Mucosa of descending colon (tissue), 3 donors: ENCODE measurements around the gene FBXW11. TPM values are rescaled to one million over a fixed set of nuclear protein-coding genes. Genes with fewer than 3 reads are reported as not detected.

Experiments
- ATAC-seq: fragments of 200-7000 bp; cut with Tn5 transposase; one replicate; pipeline ENCODE4 v1.9.1; 2020; ENCODE audit warnings: mild to moderate bottlenecking, moderate library complexity
- DNase-seq, 3 donors: peaks; one replicate each; pipeline ENCODE4 v3.0.0-alpha.2; 2020
- H3K36me3 ChIP-seq: fragments of 200-600 bp; one replicate; pipeline ENCODE4 v1.8.0; 2021; ENCODE audit warnings: low read depth, mild to moderate bottlenecking
- H3K4me1 ChIP-seq: fragments of 200-600 bp; one replicate; pipeline ENCODE4 v1.8.0; 2021; ENCODE audit warnings: low read depth, mild to moderate bottlenecking
- H3K4me3 ChIP-seq: fragments of 200-600 bp; one replicate; pipeline ENCODE4 v1.8.0; 2021; ENCODE audit warnings: mild to moderate bottlenecking
- H3K9me3 ChIP-seq: fragments of 200-600 bp; one replicate; pipeline ENCODE4 v1.8.0; 2021; ENCODE audit warnings: mild to moderate bottlenecking
- intact Hi-C, 2 donors: fragments of 100-400 bp; cut with DNase I in 1 of 2; cut with micrococcal nuclease in 1 of 2; formaldehyde crosslinking; loops; one replicate each; pipeline versions ENCODE4 v1.11.0 to v1.11.1; 2022; cut with DNase I, micrococcal nuclease
- total RNA-seq, 3 donors: library from RNA; stranded (reverse); fragmentation: NEBNext Ultra II Directional in 2 of 3; extraction: Animal tissue kit (Norgen Biotek cat#: 25700) in 2 of 3; gene quantifications; one replicate each; pipeline versions ENCODE4 v1.2.1 to v1.2.4, GENCODE V29; 2021 to 2023
- TF ChIP-seq, protein P1 (sequence below): fragments of 200-600 bp; IDR thresholded peaks from one replicate; pipeline ENCODE4 v1.8.0; 2022; ENCODE audit warnings: antibody characterized with exemption, mild to moderate bottlenecking
- donor health status: DM: no; HTN: no; CAD: no; lungs with moderate emphysema.
- donor health status: DM: no; HTN: no; CAD: no.
- donor health status: DM: no; HTN: yes; CAD: no.

The FBXW11 gene
- total RNA-seq, 3 donors from 2014 or later: 37.2 to 50.2 (median 39.5) TPM

DNA sequence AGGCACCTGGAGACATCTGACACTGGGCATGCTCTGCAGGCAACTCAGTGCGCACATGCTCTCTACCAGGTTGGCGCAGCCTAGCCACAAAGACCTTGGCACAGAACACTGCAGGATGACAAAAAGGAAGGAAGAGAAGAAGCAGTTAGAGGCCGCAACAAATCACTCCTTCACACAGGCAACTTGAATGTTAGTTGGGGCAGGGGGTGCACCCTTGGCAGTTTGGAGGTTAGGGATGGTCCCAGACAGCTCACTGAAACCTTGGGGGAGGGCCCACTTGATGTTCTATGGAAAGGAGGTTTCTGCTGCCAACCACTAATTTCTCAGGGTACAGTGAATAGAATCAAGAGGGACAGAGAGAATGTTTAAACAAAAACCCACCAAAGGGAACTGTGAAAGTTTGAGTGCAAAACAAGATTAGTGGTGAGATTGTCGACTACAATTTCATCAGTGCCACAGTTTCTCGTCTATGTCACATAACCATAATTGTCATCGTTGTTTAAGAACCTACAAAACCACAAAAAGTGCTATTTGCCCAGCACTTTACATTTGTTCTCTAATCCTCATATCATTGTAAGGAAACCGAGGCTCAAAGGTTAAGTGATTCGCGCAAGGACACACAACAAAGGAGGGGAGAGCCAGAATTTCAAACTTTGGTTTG, 48.7 kb downstream of the FBXW11 start:
- ATAC-seq: peak; percentile 27
- intact Hi-C loops: no loop called here

DNA sequence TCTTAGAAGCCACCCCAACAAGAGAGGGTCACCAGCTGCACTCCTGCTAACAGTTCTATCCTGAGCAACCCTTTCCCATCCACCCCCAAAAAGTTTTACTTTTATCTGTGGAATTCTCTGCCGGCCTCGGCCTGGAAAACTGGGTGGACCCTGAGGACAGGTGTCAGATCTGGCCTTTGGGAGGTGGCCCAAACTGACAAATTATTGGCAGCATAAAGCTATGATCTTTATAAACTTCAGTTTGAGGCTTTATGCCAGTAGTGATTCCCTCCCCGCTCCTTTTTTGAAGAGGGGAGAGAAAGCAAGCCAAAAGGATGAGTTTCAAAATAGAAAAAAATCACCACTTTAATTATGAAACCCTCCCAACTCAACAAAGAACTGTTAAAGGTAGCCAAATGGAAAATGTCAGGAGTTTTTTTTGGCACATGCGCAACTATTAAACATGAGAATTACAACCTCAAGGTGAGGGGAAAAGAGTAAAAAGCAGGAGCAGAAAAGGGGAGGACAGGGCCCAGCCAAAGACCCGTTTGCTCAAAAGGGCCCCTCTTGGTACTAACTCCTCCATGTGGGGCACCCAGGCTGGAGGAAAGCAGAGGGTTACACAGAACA, 49.4 kb downstream of the FBXW11 start:
- Histone ChIP-seq H3K36me3 (no peaks in the 10 kb centered on the region), H3K9me3 (no peaks in the 10 kb centered on the region), H3K4me1 (peaks cover 17% of the 10 kb centered on the region), H3K4me3 (no peak overlapping the region)
- TF ChIP-seq, protein P1, sequence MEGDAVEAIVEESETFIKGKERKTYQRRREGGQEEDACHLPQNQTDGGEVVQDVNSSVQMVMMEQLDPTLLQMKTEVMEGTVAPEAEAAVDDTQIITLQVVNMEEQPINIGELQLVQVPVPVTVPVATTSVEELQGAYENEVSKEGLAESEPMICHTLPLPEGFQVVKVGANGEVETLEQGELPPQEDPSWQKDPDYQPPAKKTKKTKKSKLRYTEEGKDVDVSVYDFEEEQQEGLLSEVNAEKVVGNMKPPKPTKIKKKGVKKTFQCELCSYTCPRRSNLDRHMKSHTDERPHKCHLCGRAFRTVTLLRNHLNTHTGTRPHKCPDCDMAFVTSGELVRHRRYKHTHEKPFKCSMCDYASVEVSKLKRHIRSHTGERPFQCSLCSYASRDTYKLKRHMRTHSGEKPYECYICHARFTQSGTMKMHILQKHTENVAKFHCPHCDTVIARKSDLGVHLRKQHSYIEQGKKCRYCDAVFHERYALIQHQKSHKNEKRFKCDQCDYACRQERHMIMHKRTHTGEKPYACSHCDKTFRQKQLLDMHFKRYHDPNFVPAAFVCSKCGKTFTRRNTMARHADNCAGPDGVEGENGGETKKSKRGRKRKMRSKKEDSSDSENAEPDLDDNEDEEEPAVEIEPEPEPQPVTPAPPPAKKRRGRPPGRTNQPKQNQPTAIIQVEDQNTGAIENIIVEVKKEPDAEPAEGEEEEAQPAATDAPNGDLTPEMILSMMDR: no peak
- intact Hi-C loops: no loop called here
- ATAC-seq (no peak), DNase-seq (no peak)

More for the DNA sequence above, 48.7 kb downstream of the FBXW11 start:
- no peaks in the 10 kb centered on the region for H3K36me3 ChIP-seq
- no peak for DNase-seq
- H3K4me3 ChIP-seq: no peak overlapping the region
- TF ChIP-seq, protein P1: no peak
- H3K4me1 ChIP-seq: peaks cover 17% of the 10 kb centered on the region
- H3K9me3 ChIP-seq: no peaks in the 10 kb centered on the region

DNA sequence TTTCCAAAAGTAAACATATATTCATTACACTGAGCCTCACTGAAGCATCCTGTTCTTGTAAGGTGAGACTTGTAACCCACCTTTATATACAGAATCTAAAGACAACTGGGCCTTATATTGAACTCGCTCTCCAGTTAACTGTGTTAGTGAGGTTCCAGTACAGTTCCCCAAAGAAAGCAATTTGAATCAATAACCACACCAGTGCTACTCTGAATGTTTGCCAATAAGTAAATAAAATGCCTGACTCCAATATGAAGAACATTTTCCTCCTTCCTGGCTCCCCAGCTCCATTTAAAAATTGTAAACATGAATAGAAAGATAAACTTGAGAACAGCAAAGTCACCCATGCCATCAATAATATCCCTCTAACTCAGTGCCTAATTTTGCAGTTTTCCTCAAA, 50.1 kb downstream of the FBXW11 start:
- no peak overlapping the region for H3K4me3 ChIP-seq

DNA sequence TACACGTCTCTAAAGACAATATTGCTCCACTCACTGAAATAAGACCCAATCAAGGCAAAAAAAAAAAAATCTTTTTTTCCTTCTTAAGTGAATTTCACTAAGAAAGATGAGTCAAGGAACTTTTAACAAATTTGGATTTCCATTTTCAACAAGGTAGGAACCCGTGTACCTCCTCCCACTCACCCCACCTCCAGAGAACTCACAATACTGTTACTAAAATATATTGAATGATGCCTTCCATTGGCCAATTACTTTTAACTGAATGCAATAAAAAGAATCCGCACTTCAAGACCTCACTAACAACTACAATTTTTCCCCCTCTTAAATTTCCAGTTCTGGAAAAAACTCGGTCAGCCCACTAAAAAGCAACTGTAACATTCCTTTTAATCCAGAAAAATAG, 50.7 kb downstream of the FBXW11 start:
- H3K4me3 ChIP-seq: no peak overlapping the region
- intact Hi-C loops: no loop called here
- TF ChIP-seq, protein P1: no peak
- no peak for DNase-seq
- no peaks in the 10 kb centered on the region for H3K36me3 ChIP-seq
- no peaks in the 10 kb centered on the region for H3K9me3 ChIP-seq
- H3K4me1 ChIP-seq: peaks cover 17% of the 10 kb centered on the region
- no peak for ATAC-seq

More for the DNA sequence above, 50.1 kb downstream of the FBXW11 start:
- no peaks in the 10 kb centered on the region for H3K36me3 ChIP-seq
- H3K9me3 ChIP-seq: no peaks in the 10 kb centered on the region
- ATAC-seq (no peak), DNase-seq (no peak)
- peaks cover 17% of the 10 kb centered on the region for H3K4me1 ChIP-seq
- TF ChIP-seq, protein P1: no peak
- intact Hi-C loops: no loop called here

DNA sequence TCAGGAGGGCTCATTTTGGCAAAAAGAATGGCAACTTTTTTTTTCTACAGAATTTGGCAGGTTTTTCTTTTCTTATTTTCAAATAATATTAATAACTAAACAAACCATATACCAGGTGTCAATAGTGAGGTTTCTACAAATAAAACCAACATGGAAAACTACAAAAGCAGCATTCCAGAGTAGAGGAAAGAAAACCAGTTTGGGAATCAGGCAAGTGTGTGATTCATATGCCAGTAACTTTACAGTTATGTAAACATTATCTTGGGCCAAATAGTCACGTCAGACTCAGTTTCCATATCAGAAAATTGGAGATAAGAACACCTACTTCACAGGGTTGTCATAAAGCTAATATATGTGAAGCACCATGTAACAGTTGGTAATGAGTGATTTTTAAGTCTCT, 51.7 kb downstream of the FBXW11 start:
- ATAC-seq (no peak), DNase-seq (no peak)
- intact Hi-C loops: no loop called here
- peaks cover 17% of the 10 kb centered on the region for H3K4me1 ChIP-seq
- H3K9me3 ChIP-seq: no peaks in the 10 kb centered on the region
- H3K36me3 ChIP-seq: no peaks in the 10 kb centered on the region
- TF ChIP-seq, protein P1: no peak
- no peak overlapping the region for H3K4me3 ChIP-seq
